Adipose tissue (tissue), 3 donors: ENCODE results near the gene OPTC. TPM values are rescaled to one million over a fixed set of nuclear protein-coding genes. Genes with fewer than 3 reads are reported as not detected.

Experiments
- H3K27ac ChIP-seq: one replicate; pipeline ENCODE4 v1.5.1; 2013; ENCODE audit warnings: low read depth, low read length
- WGBS, 3 donors: extraction: QIAGEN DNeasy Blood & Tissue Kit; methylation state at CpG; one replicate each; pipeline ENCODE4 v1.1.7; 2013; 5-methylcytosine and 5-hydroxymethylcytosine counted together
- polyA plus RNA-seq, 3 donors: library from polyadenylated mRNA; stranded (reverse); fragments of 200-250 nt; gene quantifications; one replicate each; pipeline ENCODE4 v1.2.3, GENCODE V29; 2013
- donor health status: healthy with polysubstance abuse.
- donor health status: Bipolar disorder and iron deficiency.
- donor health status: healthy.

Gene OPTC
- polyA plus RNA-seq, 3 donors = not detected

DNA sequence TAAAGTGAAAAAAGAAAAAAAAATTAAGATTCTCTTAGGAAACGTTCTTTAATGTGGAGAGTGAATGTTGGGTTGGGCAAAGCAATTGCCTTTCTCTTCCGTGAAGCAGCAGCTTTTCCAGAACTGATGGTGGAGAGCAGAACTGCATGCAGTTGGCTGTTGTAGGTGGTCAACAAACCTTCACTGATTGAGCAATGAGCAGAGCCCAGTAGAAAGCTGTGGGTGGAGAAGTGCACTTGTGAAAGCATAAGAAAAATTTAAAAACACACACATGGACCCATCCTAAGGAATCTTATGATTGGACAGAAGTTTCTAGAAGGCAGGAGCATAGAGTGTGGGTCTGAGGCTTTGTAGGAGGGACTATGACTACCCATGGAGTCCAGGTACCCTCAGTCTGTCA, 13.9 kb upstream of the OPTC start:
- no peak overlapping the region for H3K27ac ChIP-seq
- WGBS, 3 donors = 46 to 61% (median 48%) methylated on average over 2 of the region's 2 CpGs

DNA sequence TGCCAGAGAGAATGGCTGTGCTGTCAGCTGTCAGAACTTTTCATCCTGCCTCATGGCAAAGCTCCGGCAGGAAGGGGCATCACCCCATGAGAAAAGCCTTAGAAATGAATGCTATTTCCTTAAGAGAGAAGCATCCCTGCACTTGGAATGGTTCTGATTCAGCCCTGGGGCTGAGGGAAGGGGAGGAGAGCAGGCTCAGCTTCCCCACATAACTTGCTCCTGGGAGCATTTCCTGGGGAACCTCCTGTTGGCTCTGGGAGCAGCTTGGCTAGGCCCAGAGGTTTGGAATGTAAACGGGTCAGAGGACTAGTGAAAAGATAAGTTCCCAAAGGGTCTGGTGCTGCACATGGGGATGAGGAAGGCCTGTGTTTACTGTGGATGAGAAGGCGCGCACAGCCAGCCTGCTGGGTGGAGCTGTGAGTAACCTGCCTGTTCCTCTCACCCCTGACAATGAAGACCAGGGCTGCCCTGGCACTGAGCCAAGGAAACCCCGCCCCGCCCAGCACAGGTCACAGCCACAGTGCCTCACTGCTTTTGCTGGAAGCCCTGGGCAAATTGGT, 13.3 kb upstream of the OPTC start:
- no peak overlapping the region for H3K27ac ChIP-seq
- WGBS, 3 donors = 28 to 36% (median 36%) methylated on average over 6 of the region's 6 CpGs

DNA sequence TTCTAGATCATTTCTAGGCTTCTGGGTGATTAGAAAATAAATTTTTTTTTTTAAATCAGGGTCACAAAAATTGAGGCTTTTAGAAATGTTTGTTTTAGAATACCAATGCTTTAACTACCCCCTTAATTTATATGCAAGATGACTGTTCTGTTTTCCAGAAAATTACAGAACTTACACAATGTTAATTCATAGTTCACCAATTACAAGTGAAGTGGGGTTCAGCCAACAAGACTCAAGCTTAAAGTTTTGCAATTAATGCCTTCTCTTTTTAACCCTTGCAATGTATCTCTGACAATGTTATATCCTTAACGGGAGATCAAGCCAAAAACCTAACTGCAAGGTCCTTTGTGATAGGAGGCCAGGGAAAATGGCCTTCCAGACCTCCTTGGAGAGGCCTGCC, 12.8 kb upstream of the OPTC start:
- WGBS, 3 donors = 53 to 80% (median 63%) methylated on average over 1 of the region's 1 CpG
- H3K27ac ChIP-seq = no peak overlapping the region

DNA sequence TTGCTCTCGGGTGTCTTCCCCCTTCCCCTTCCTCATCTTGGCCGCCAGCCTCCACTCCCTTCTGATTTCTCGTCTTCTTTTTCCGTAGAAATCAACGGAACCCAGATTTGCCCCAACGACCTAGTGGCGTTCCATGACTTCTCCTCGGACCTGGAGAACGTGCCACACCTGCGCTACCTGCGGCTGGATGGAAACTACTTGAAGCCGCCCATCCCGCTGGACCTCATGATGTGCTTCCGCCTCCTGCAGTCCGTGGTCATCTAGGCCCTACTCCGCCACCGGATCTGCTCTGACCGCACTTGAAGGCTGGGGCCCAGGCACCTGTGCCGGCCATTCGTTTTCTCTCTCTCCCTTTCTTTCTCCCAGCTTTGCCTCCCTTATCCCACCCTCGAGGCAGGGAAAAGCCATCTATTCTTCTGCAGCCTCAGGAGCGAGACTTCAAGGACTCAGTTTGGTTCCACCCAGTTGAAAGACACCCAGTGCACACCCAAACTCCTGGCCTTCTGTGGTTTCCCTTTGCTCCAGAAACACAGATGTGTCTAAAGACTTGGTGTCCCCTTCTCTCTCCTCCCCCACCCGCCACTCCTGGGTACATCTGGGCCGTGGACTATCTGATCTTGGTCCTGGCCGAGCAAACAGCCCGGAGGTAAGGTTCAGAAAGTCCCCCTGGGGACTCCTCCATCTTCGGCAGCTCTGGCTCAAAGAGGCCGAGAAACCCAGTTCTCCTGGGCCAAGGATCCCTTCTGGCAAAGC, 7.2 kb upstream of the OPTC start:
- 81 to 92% (median 82%) methylated on average over 28 of the region's 28 CpGs for WGBS, 3 donors
- peak overlapping the region; percentile 24 for H3K27ac ChIP-seq

DNA sequence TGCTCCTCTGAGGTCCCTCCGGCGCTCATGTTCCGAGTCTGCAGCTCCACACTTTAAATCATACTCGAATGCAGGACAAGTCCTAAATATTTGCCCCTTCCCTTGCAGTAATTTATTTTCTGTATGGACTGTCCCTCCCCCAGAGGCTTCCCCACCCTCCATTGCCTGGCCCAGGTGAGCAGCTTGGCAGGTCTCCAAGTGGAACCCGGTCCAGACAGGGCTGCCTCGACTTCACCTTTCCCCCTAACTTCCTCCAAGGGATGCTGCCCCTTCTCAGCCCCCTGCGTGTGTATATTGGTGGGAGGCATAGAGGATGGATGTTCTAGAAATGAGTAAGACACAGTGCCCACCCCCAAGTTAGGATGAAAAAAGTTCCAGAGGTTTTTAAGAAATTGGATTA, 5.4 kb upstream of the OPTC start:
- WGBS, 3 donors = 74 to 80% (median 75%) methylated on average over 7 of the region's 7 CpGs
- H3K27ac ChIP-seq = no peak overlapping the region

DNA sequence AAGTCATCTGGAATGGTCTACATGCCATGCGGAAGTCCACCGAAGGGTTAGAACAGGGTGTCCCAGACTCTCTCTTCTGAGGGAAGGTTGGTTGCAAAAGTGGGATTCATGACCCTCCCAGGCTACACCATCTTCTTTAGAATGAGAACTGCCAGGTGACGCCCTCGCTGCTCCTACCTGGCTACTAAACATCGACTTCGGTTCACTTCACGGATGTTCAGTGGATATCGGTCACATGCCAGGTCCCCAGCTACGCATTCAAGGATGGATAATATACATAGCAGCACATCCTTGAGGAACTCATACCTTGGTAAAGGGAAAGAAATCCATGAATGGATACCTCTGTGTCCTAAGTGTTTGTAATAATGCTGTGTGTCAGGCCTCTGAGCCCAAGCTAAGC, 3.3 kb upstream of the OPTC start:
- 92 to 96% (median 96%) methylated on average over 9 of the region's 9 CpGs for WGBS, 3 donors
- H3K27ac ChIP-seq = no peak overlapping the region

DNA sequence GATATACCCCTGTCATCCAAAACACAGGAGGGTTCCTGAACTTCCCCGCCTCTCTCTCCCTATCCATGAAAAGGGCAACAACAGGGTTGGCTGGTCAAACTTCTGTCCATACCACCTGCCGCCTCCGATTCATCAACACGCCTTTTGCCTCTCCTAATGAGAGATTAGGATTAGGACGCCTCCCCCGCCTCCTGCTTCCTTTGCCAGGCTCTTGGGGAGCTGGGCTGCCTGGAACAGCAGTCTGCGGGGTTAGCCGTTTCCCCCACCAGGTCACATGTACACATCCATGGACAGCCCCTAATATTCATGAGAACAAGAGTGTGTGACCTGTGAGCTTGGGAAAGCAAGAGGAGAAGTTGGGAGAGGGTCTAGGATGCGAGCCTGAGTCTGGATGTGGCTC, 2.3 kb upstream of the OPTC start:
- 59 to 70% (median 65%) methylated on average over 9 of the region's 9 CpGs for WGBS, 3 donors
- H3K27ac ChIP-seq = no peak overlapping the region

DNA sequence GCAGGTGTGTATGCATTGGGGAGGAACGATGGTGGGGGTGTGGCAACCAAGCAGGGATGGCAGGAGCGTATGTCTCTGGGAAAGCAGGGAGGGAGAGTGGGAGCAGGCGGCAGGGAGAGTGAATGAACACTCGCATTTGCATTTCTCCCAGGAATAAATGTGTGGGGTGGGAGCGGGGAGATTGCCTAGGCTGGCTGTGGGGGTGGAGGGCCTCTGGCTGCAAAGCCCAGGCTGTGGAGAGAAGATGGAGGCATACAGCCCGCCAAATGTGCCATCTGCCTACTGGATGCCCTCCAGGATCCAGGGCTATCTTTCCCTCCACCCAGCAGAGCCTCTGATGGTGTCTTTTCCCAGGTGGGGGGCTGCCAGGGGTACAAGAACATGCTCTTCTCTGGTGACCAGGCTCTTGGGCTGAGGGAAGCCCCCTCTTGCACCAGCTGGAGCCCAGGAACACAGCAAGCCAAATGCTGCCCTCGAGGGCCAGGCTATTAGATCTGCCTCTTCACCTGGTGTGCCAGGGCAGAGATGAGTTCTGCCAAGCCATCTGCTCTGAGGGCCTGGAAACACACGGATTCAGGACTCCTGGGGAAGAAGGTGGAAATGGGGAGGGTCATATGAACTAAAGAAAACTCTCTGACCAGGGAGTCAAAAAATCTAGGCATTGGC, 1.7 kb upstream of the OPTC start:
- 43 to 53% (median 51%) methylated on average over 8 of the region's 8 CpGs for WGBS, 3 donors
- no peak overlapping the region for H3K27ac ChIP-seq

DNA sequence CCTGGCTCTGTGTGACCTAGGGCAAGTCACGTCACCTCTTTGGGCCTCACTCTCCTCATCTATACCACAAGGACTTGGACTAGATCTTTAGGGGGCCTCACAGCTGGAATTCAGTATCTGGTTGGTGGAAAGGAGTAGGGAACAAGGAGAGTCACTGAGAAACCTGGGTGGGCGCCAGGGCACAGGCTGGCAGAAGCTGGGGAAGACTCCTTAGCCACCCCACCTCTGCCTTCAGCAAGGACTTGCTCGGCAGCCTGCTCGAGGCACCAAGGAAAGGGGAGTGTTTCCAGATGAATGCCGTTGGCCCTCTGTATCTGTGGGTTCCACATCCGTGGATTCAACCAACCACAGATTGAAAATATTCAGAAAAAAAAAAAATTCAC, 1.2 kb upstream of the OPTC start:
- WGBS, 3 donors = 78 to 87% (median 83%) methylated on average over 6 of the region's 6 CpGs

DNA sequence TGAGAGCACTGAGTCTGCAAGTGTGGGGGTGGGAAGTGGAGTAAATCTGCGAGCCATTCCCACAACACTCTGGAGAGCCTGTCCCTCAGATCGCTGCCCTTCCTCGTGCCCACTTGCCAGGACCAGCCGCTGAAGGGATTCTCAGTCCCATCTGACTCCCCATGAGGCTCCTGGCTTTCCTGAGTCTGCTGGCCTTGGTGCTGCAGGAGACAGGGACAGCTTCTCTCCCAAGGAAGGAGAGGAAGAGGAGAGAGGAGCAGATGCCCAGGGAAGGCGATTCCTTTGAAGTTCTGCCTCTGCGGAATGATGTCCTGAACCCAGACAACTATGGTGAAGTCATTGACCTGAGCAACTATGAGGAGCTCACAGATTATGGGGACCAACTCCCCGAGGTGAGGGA, 1.9 kb downstream of the OPTC start:
- WGBS, 3 donors = 77 to 86% (median 84%) methylated on average over 7 of the region's 7 CpGs
- H3K27ac ChIP-seq = no peak overlapping the region

More for the DNA sequence above, 1.2 kb upstream of the OPTC start:
- H3K27ac ChIP-seq = no peak overlapping the region

DNA sequence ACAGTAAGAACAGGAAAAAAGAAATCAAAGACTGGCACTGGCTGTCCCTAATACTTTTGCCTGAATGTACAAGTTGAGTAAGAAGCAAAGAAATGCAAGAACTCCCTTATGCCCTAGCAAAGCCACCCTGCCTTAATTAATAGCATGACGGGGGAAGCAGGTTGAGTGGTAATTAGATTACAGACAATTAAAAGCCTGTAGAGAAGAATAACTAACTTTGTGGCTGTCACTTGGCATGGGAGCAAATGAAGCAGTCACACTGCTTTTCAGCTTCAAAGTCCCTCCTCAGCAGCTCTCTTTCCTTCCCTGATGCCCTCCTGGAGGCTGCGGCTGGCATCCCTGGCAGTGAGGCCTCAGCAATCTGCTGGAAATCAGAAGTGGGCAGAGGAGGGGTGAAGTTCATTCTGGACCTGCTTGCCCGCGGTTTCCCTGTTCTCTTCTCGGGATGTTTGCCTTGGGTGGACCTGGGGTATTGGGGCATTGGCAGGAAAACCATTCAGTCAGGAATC, 3.4 kb downstream of the OPTC start:
- H3K27ac ChIP-seq = no peak overlapping the region
- WGBS, 3 donors = 76 to 94% (median 92%) methylated on average over 5 of the region's 5 CpGs

DNA sequence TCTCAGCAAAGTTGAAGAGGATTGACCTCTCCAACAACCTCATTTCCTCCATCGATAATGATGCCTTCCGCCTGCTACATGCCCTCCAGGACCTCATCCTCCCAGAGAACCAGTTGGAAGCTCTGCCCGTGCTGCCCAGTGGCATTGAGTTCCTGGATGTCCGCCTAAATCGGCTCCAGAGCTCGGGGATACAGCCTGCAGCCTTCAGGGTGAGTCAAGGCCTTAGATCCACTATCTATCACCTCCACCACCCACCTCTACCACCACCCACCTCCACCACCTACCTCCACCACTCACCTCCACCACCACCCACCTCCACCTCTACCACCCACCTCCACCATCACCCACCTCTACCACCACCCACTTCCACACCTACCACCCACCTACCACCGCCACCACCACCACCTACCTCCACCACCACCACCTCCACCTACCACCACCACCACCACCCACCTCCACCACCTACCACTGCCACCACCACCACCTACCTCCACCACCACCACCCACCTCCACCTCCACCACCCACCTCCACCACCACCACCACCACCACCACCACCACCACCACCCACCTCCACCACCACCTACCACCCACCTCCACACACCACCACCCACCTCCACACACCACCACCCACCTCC, 5.8 kb downstream of the OPTC start:
- H3K27ac ChIP-seq = no peak overlapping the region
- 84 to 95% (median 88%) methylated on average over 7 of the region's 7 CpGs for WGBS, 3 donors

DNA sequence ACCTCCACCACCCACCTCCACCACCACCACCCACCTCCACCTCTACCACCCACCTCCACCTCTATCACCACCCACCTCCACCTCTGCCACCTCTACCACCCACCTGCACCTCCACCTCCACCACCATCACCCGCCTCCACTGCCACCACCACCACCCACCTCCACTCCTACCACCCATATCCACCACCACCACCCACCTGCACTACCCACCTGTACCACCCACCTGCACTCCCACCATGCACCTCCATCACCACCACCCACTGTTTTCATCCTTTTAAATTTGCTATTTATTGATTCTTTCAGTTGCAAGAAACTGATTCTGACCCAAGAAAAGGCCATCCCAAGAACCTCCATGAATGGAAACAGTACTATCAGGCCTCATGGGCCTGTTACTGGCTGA, 6.3 kb downstream of the OPTC start:
- WGBS, 3 donors = 100% methylated on average over 1 of the region's 1 CpG; no CpG with 5 or more reads in 1 of the 3 donors

DNA sequence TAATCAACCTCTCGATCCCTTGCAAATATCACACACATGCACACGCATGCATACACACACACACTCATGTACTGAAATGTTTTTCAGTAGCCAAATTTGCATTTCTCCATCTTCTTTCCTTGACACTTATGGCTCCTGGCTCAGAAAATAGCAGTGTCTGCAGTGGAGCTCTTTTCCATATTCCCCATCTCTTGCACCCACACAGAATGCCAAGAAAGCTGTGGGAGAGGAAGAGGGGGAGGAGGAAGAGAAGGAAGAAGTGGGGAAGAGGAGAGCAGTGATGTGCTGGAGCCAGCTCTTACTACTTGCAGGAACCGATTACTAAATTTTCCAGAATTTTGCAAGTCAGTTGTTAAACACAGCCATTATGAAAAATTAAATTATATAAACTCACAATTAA, 9.9 kb downstream of the OPTC start:
- no peak overlapping the region for H3K27ac ChIP-seq
- 57 to 68% (median 63%) methylated on average over 3 of the region's 3 CpGs for WGBS, 3 donors

More for the DNA sequence above, 6.3 kb downstream of the OPTC start:
- no peak overlapping the region for H3K27ac ChIP-seq

DNA sequence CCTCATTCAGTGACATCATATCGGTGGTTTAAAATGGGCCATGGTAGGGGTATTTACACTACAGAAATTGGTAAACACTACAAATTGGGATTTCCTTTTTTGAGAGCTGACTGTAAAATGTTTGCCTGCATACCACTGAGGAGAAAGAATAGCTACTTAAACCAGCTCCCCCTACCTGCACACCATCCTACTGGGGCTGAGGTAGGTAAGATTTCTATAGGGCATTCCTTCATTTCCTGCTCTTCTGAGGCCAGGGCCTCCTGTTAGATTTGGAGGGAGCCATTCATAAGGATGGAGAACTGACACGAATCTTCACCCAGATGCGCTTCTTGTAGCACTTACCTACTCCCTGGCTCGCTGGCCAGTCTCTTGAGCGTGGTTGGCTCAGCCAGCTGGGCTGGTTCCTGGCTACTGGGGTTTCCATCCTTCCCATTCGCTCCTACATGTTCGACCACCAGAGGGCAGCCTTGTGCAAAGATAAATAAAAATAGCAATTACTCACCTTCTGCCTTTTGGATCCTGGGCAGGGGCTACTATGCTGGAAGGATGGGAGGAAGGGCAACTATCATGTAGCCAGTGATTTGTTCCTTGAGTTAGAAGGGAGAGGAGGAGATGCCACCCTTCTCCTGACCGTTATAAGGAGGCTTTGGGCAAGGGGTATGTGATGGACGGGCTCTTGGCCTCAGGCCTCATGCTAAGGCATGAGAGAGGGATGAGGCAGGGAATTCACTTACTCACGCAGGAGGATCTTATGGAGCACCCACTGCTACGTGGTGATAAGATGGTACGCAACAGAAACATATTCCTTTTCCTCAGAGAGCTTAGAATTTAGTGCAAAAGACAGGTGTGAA, 10.7 kb downstream of the OPTC start:
- H3K27ac ChIP-seq = no peak overlapping the region
- 32 to 34% (median 33%) methylated on average over 12 of the region's 12 CpGs for WGBS, 3 donors

DNA sequence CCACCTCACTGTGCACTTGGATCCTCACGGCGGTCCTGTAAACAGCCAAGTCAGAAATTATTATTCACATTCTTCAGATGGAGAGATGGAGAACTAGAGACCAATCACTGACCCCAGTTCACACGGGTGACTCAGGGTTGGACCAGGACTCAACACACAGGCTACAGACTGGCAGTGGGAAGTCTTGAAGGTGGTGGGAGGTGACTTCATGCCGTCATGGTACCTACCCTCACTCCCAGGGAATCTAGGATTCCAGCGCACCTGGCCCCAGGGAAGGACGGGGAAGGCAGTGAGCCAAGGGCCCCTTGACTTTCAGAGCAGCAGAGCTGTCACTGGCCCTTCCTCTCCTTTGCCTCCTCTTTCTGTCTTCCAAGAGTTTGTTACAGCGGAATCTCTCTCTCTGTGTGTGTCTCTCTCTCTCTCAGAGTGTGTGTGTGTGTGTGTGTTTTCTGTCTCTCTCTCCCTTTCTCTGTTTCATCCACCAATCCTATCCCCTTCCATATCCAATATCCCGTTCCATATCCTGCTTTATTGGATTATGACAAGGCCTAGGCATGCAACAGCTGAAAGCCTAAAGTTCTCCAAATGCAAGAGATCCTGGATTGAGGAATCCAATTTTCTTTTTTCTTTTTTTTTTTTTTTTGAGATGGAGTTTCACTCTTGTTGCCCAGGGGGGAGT, 11.7 kb downstream of the OPTC start:
- no peak overlapping the region for H3K27ac ChIP-seq
- 81 to 94% (median 90%) methylated on average over 8 of the region's 8 CpGs for WGBS, 3 donors

DNA sequence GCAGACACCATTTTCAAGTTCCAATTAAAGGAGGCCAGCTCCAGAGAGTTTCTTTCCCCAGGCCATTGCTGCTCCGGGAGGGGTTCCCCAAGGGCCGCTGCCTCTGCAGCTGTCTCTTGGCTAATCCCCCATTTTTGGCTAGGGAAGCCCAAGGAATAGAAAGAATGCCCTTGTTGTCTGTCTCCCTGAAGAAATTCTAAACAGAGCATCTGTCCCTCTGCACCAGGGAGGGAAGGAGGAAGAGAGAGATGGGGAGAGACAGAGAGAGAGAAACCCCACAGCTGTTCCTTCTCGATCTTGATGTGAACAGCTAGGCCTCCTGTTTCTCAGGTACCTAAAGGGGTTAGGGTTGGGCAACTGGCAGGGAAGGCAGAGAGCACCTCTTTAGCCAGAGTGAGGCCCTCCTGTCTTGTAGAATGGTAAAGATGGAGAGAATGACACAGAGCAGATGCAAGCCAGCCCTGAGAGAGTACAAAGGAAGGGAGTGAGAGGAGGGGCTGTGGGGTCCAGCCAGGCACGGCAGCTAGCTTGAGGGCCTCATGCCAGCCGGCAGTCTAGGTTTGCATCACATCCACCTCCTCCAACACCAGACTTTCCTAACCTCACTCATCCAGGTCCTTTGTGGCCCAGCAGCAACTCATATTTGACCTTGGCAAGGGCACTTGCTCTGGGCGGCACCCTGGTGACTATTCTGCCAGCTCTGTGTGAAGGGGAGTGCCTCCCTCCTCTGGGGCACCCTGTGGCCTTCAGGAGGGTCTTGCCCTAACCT, 13.1 kb downstream of the OPTC start:
- WGBS, 3 donors = 30 to 73% (median 37%) methylated on average over 6 of the region's 6 CpGs
- no peak overlapping the region for H3K27ac ChIP-seq
